NB4 (cell line): ENCODE measurements around the gene KRTAP23-1.

Experiments used
- DNase-seq: peaks from one replicate; pipeline ENCODE4 v3.0.0; 2010; ENCODE audit warnings: low read depth
- H3K4me3 ChIP-seq: one replicate; pipeline ENCODE4 v1.5.1; 2011; ENCODE audit warnings: mild to moderate bottlenecking, low read depth, low read length, moderate library complexity
- MYC ChIP-seq: IDR thresholded peaks from 2 replicates; pipeline ENCODE4 v1.6.1; 2011; ENCODE audit warnings: low read depth, low read length
- POLR2A ChIP-seq: IDR thresholded peaks from 2 replicates; pipeline ENCODE4 v1.6.1; 2011; ENCODE audit warnings: mild to moderate bottlenecking; ENCODE audit not compliant: insufficient read length; ENCODE audit errors: extremely low read depth
- TF ChIP-seq, protein P1 (sequence below): IDR thresholded peaks from 2 replicates; pipeline ENCODE4 v1.6.1; 2011; ENCODE audit warnings: low read depth, low read length
- TF ChIP-seq, protein P2 (sequence below): IDR thresholded peaks from one replicate; pipeline ENCODE4 v1.5.1; 2012; ENCODE audit warnings: low read depth, low read length

Gene KRTAP23-1

DNA sequence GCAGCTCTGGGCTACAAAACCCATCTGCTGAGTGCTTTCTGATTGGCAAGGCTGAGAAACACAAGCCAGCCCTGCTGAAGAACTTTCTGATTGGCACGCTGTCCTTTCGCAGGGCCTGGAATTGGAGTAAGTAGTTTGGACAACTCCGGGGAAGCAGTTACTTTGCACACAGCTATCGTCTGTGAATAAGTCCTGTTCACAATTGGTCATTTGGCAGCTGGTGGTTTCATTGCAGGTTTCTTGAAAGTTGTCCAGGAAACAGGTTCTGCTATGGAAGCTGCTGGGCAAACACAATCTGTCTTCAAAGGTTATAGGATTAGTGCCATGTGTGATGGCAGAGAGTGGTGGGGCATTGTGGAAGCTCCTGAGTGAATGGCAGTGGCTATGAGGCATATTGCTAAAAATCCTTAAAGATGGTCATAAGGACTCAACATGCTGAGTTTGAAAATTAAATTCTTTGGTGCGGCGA is 11.1 kb downstream of the KRTAP23-1 start, which contains the start of gene KRTAP27-1:
Gene KRTAP27-1, minus strand, starts transcription at position 419 of the 469 bp plus-strand sequence. Its CDS starts 26 bp downstream, at position 393.
- no peak within 1 kb of the TSS for H3K4me3 ChIP-seq
- TF ChIP-seq MYC, result no peak
- TF ChIP-seq, protein P1, sequence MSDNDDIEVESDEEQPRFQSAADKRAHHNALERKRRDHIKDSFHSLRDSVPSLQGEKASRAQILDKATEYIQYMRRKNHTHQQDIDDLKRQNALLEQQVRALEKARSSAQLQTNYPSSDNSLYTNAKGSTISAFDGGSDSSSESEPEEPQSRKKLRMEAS, result no peak
- TF ChIP-seq, protein P2, sequence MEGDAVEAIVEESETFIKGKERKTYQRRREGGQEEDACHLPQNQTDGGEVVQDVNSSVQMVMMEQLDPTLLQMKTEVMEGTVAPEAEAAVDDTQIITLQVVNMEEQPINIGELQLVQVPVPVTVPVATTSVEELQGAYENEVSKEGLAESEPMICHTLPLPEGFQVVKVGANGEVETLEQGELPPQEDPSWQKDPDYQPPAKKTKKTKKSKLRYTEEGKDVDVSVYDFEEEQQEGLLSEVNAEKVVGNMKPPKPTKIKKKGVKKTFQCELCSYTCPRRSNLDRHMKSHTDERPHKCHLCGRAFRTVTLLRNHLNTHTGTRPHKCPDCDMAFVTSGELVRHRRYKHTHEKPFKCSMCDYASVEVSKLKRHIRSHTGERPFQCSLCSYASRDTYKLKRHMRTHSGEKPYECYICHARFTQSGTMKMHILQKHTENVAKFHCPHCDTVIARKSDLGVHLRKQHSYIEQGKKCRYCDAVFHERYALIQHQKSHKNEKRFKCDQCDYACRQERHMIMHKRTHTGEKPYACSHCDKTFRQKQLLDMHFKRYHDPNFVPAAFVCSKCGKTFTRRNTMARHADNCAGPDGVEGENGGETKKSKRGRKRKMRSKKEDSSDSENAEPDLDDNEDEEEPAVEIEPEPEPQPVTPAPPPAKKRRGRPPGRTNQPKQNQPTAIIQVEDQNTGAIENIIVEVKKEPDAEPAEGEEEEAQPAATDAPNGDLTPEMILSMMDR, result no peak
- no peak for TF ChIP-seq POLR2A
- no peak for DNase-seq

DNA sequence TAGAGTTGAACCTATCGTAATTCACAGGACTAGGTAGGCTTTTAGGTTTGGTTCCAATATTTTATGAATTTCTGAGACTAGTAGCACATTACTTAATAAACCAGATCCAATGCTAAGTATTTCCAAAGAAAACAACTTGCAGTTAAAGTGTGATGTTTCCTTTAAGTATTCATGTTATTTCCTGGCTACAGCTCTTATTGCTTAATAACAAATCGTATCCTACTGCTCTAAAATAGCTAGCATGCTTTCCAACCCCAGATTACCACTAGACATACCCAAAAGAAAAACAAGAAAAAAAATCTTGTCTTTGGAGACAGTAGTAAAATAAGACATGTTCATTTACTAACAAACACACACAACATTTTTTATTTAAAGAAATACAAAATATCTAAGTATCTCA is 11.8 kb downstream of the KRTAP23-1 start:
- TF ChIP-seq MYC (no peak), POLR2A (no peak)
- TF ChIP-seq, protein P1, result no peak
- DNase-seq, result no peak

DNA sequence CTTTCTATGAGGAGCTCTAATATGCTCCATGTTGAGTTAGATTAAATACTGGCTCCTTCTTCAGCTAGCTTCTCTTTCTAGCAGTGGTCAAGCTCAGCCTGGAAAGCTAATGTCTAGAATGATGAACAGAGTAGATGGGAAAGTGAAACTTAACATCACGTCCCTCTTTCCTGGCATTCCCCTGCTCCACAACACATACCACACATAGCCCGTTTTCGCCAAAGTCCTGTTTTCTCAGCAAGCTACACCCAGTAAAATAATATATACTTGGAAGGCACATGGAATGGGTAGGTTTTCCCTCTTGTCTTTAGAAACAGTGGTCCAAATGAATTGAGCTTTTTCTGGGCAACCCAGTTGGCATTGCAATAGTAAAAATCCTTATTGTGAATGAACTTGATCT is 14.7 kb downstream of the KRTAP23-1 start:
- DNase-seq, result no peak
- TF ChIP-seq, protein P2, result no peak
- TF ChIP-seq MYC, result no peak
- no peak for TF ChIP-seq POLR2A
- TF ChIP-seq, protein P1, result no peak

More for the DNA sequence above, 11.8 kb downstream of the KRTAP23-1 start:
- no peak overlapping the region for H3K4me3 ChIP-seq

DNA sequence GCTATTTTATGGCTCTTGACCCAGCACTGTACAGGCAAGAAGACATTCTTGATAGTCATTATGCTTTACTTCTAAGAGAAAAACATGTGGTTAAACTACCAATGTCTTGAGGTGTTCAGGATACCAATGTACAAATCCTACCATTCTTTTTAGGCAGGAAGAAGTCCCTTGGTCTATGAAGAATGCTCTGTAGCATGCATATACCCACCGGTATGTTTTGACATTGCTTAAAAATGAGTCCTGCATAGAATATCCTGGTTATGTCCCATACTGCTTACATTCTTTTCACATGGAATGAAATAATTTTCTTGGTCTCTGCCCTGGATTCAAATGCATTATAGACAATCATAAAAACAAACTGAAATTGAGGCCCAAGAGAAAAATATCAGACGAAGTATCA is 15.7 kb downstream of the KRTAP23-1 start:
- H3K4me3 ChIP-seq, result no peak overlapping the region
- no peak for DNase-seq
- TF ChIP-seq, protein P1, result no peak
- TF ChIP-seq POLR2A (no peak), MYC (no peak)
- TF ChIP-seq, protein P2, result no peak

More for the DNA sequence above, 14.7 kb downstream of the KRTAP23-1 start:
- no peak overlapping the region for H3K4me3 ChIP-seq

DNA sequence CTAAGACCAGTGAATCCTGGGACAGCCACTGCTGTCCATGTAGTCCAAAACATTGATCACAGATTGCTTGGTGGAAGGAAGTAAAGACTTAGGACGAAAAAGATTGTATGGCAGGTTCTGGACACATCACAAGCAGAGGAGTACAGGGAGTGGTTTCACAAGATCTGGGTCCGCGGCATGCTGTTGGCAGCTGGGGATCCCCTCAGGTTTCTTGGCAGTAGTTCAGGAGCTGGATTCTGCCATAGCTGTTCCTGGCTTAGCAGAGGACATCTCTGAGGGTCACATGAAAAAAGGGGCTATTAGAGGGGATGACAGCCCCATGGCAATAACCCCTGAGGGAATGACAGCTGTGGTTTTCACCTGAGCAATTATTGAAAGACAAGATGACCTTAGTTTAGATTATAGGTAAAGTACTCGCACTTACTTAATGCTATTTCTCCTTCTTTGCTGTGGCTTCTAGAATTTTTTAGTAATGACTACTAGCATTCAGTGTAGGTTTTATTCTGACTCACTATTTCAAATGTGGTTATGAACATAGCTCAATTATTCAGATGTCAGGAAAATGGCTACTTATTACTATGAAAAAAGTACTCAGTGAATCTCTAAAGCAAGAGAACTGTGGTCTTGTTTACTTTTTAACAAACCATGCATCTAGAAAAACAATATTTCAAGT is 19.1 kb downstream of the KRTAP23-1 start:
- no peak overlapping the region for H3K4me3 ChIP-seq
- TF ChIP-seq MYC, result no peak
- TF ChIP-seq, protein P2, result no peak
- TF ChIP-seq POLR2A, result no peak
- TF ChIP-seq, protein P1, result no peak
- no peak for DNase-seq

DNA sequence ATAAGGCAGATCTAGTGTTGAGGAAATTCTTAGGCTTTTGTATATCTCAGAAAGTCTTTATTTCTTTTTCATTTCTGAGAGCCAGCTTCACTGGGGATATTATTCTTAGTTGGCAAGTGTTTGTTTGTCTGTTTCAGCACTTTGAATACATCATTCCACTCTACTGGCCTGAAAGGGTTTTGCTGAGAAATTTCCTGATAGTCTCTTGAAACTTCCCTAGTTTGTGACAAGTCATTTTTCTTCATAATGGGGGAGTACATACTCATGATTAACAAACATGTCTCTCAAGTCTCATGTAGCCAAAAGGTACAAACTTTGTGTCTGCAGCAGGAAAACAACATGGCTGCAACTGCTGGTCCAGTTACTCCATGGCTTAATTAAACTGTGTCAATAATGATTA is 22.0 kb downstream of the KRTAP23-1 start:
- TF ChIP-seq MYC, result no peak
- TF ChIP-seq, protein P1, result no peak
- TF ChIP-seq POLR2A, result no peak
- no peak for DNase-seq
- no peak overlapping the region for H3K4me3 ChIP-seq
